Peyer's patch (tissue), 4 donors: ENCODE measurements around the gene MOCS3. TPM values are rescaled to one million over a fixed set of nuclear protein-coding genes. Genes with fewer than 3 reads are reported as not detected.

Experiments used
- DNase-seq, 3 donors: peaks; one replicate each; pipeline ENCODE4 v3.0.0-alpha.2; 2017 to 2019
- H3K27ac ChIP-seq, 4 donors: fragments of 200-600 bp; sonication (generic); one replicate each; pipeline ENCODE4 v1.5.1; 2016 to 2019
- H3K27me3 ChIP-seq, 2 donors: fragments of 200-600 bp; sonication (generic); one replicate each; pipeline ENCODE4 v1.5.1; 2019
- H3K36me3 ChIP-seq, 3 donors: fragments of 200-600 bp; sonication (generic); one replicate each; pipeline ENCODE4 v1.5.1; 2016 to 2019
- H3K4me1 ChIP-seq, 4 donors: fragments of 200-600 bp; sonication (generic); one replicate each; pipeline ENCODE4 v1.5.1; 2016 to 2019
- H3K4me3 ChIP-seq, 4 donors: fragments of 200-600 bp; sonication (generic); 1 replicate in 3 of 4; 2 replicates in 1 of 4; pipeline ENCODE4 v1.5.1; 2016 to 2019; ENCODE audit warnings: mild to moderate bottlenecking in 1 of 4
- H3K9me3 ChIP-seq, 4 donors: fragments of 200-600 bp; sonication (generic); one replicate each; pipeline ENCODE4 v1.5.1; 2016 to 2019; ENCODE audit warnings: mild to moderate bottlenecking in 1 of 4
- POLR2A ChIP-seq, 2 donors: fragments of 450-650 bp; IDR thresholded peaks; one replicate each; pipeline ENCODE4 v1.5.1; 2017; ENCODE audit warnings: antibody characterized with exemption in 2 of 2, mild to moderate bottlenecking in 2 of 2, moderate library complexity in 2 of 2
- total RNA-seq, 4 donors: library from RNA; depleted of rRNA; stranded (reverse); fragments of >200 nt; gene quantifications; one replicate each; pipeline ENCODE4 v1.1.0, GENCODE V29; 2016
- TF ChIP-seq, protein P1 (sequence below), 6 experiments: fragments of 450-650 bp in 4 of 6; fragments of 200-600 bp in 2 of 6; sonication (generic) in 1 of 6; IDR thresholded peaks; one replicate each; pipeline ENCODE4 v1.5.1; 2017 to 2019; ENCODE audit warnings: antibody characterized with exemption in 6 of 6, mild to moderate bottlenecking in 3 of 6, moderate library complexity in 1 of 6

MOCS3 gene
- total RNA-seq, 4 donors from 2014 or later = 3.3 to 4.6 (median 3.7) TPM

- no peaks in the 10 kb centered on the region for H3K27me3 ChIP-seq
- no peak for DNase-seq
- no peaks in the 10 kb centered on the region for H3K9me3 ChIP-seq
- H3K4me3 ChIP-seq = no peak overlapping the region
- H3K36me3 ChIP-seq = no peaks in the 10 kb centered on the region
- TF ChIP-seq POLR2A (IDR thresholded peaks at IDR 0.05) = no peak
- TF ChIP-seq, protein P1, sequence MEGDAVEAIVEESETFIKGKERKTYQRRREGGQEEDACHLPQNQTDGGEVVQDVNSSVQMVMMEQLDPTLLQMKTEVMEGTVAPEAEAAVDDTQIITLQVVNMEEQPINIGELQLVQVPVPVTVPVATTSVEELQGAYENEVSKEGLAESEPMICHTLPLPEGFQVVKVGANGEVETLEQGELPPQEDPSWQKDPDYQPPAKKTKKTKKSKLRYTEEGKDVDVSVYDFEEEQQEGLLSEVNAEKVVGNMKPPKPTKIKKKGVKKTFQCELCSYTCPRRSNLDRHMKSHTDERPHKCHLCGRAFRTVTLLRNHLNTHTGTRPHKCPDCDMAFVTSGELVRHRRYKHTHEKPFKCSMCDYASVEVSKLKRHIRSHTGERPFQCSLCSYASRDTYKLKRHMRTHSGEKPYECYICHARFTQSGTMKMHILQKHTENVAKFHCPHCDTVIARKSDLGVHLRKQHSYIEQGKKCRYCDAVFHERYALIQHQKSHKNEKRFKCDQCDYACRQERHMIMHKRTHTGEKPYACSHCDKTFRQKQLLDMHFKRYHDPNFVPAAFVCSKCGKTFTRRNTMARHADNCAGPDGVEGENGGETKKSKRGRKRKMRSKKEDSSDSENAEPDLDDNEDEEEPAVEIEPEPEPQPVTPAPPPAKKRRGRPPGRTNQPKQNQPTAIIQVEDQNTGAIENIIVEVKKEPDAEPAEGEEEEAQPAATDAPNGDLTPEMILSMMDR (IDR thresholded peaks at IDR 0.05) = no peak
- peaks cover 0 to 4% (median 0%) of the 10 kb centered on the region in 4 donors for H3K4me1 ChIP-seq
- no peak overlapping the region for H3K27ac ChIP-seq
Observed at GRCh38 chr20:50996901-50997865, 38.6 kb downstream of the MOCS3 start.

GRCh38 chr20:50999355-50999754 lies 40.7 kb downstream of the MOCS3 start:
- Histone ChIP-seq H3K27ac (no peak overlapping the region), H3K4me1 (no peaks in the 10 kb centered on the region), H3K4me3 (no peak overlapping the region), H3K9me3 (no peaks in the 10 kb centered on the region), H3K36me3 (no peaks in the 10 kb centered on the region), H3K27me3 (no peaks in the 10 kb centered on the region)
- TF ChIP-seq, protein P1 (IDR thresholded peaks at IDR 0.05) = no peak
- TF ChIP-seq POLR2A (IDR thresholded peaks at IDR 0.05) = no peak
- DNase-seq = no peak

GRCh38 chr20:51001430-51002265 lies 43.0 kb downstream of the MOCS3 start:
- H3K36me3 ChIP-seq = no peaks in the 10 kb centered on the region
- TF ChIP-seq POLR2A (IDR thresholded peaks at IDR 0.05) = no peak
- TF ChIP-seq, protein P1 (IDR thresholded peaks at IDR 0.05) = no peak
- H3K27ac ChIP-seq = no peak overlapping the region
- H3K9me3 ChIP-seq = no peaks in the 10 kb centered on the region
- H3K4me1 ChIP-seq = no peaks in the 10 kb centered on the region
- no peaks in the 10 kb centered on the region for H3K27me3 ChIP-seq
- DNase-seq = no peak
- H3K4me3 ChIP-seq = no peak overlapping the region

DNA sequence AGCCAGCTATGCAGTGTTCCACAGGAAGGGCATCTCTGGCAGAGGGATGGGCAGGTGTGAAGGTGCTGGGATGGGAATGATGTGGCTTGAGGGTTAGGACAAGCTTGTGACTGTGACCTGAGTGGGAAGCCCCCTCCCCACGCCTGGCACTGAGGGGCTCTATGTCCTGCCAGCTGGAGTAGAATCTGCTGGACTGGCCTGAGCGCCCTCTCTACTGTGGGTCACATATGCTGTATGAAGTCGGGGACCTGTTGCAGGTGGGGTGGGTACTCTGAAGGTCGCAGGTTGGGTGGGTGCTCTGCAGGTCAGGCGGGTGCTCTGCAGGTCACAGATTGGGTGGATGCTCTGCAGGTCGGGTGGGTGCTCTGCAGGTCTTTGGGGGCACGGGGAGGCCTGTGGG lies 44.0 kb downstream of the MOCS3 start:
- TF ChIP-seq, protein P1 (IDR thresholded peaks at IDR 0.05) = no peak
- TF ChIP-seq POLR2A (IDR thresholded peaks at IDR 0.05) = no peak
- DNase-seq = no peak
- no peak overlapping the region for H3K4me3 ChIP-seq
- no peaks in the 10 kb centered on the region for H3K9me3 ChIP-seq
- H3K27ac ChIP-seq = no peak overlapping the region
- no peaks in the 10 kb centered on the region for H3K36me3 ChIP-seq
- no peaks in the 10 kb centered on the region for H3K4me1 ChIP-seq
- H3K27me3 ChIP-seq = no peaks in the 10 kb centered on the region

DNA sequence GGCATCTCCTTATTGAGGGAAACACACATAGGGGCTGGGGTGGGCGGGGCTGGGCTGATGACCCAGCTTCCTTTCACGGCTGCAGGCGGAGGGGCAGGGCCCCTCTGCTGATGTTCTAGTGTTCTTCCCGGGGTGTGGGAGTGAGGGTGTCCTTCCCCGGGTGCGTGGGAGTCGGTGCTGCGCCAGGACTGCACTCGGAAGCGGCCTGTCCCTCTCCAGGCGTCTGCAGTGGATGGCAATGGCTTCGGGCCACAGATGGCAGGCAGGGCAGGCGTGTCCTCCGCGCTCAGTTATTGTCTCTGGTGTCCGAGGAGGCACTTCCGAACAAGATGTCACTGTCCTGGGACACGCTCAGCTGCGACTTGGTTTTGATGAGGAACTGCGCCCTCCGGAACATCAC lies 45.1 kb downstream of the MOCS3 start:
- Histone ChIP-seq H3K4me1 (peaks cover 0 to 7% (median 0%) of the 10 kb centered on the region in 4 donors), H3K27me3 (no peaks in the 10 kb centered on the region), H3K4me3 (no peak overlapping the region), H3K27ac (no peak overlapping the region), H3K36me3 (no peaks in the 10 kb centered on the region), H3K9me3 (no peaks in the 10 kb centered on the region)
- no peak for DNase-seq
- TF ChIP-seq POLR2A (IDR thresholded peaks at IDR 0.05) = no peak
- TF ChIP-seq, protein P1 (IDR thresholded peaks at IDR 0.05) = no peak
